LNCAP (cell line): Measurements from ENCODE around the gene SPRR4.

ENCODE experiments used
- CTCF ChIP-seq: fragments of 450-650 bp; IDR thresholded peaks from 2 replicates; pipeline ENCODE4 v1.5.1; 2017; ENCODE audit warnings: mild to moderate bottlenecking

Gene SPRR4

GRCh38 chr1:152981146-152981871, 10.9 kb downstream of the SPRR4 start:
- TF ChIP-seq CTCF = no peak

DNA sequence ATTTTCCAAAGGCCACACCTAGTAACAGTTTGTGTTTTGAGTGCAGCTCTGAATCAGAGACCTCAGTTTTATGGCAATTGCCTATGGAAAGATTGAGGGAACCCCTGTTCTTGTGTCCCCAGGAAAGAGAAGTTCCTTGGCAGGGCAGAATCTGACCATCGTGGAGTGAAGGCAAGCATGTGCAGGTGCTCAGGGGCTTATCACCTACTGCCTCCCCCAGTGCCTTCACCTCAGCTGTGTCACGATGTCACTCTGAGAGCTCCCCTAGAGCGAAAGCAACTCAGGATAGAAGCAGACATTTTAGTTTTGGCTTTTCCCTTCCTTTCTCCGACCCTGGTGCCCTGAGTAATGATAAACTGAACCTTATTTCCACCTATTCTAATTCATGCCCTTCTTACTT, 11.6 kb downstream of the SPRR4 start:
- no peak for TF ChIP-seq CTCF

DNA sequence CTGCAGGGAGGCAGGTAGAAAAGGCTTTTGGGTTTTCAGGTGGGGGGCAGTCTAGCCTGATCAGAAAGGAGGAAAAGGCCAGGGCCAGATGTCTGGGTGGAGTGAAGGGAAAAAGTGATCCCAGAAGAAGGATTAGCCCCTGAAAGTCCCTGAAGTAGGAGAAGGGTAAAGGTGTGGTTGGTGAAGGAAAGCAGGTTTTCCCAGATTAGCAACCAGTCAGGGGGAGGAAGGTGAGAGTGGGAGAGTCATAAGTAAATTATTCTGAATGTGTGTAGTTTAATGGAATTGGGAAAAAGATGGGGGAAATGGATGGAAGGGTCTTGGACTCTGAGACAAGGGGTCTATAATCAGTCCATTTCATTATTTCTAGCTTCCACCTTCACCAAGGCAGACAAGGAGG, 12.8 kb downstream of the SPRR4 start:
- no peak for TF ChIP-seq CTCF

DNA sequence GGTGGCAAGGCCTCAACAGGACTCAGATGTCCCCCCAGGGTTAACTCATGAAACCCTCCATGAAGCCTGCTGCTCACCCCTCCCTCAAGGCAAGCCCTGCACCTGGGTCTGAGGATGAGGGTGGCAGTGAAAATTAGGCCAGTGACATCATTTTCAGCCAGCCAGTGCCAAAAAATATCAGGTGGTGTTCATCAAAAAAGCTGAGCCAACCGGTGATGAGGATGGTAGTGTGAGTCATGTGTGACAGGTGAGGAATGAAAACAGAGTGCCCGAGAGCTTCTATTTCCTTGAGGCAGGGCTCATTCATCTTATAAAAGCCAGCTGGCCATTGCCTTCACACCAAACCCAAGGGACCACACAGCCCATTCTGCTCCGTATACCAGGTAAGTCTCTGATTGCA, 13.3 kb downstream of the SPRR4 start, which contains the start of gene SPRR1A:
TSS of gene SPRR1A (plus strand) at position 339 of the 400 bp plus-strand sequence. CDS start 1,150 bp downstream, outside the sequence.
- TF ChIP-seq CTCF = no peak

- TF ChIP-seq CTCF = no peak
These were observed 16.1 kb downstream of the SPRR4 start for GRCh38 chr1:152986578-152986977.

DNA sequence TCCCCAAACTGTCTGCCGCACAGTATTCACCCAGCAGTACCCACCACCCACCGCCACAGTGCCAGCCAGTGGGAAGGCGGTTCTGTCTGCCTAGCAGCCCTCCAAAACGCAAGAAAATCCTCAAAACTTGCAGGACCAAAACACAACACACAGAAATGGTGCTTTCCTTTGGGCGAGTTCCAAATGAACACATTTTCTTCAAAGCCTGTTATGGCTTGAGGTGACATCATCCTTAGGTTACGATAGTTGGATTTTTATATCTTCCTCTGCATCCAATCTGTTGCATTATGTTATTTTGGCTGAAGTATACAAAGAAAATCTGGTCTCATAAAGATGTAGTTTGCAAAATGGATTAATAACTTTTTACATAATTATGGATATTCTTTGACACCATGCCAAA, 22.7 kb downstream of the SPRR4 start:
- no peak for TF ChIP-seq CTCF

GRCh38 chr1:152995842-152996241, 25.4 kb downstream of the SPRR4 start:
- TF ChIP-seq CTCF = no peak
